HepG2 (cell line): ENCODE results near the gene CNTN4. TPM values are rescaled to one million over a fixed set of nuclear protein-coding genes. Genes with fewer than 3 reads are reported as not detected.

Experiments
- ATAC-seq: fragments of 200-7000 bp; cut with Tn5 transposase; 3 replicates; pipeline ENCODE4 v1.9.1; 2020; ENCODE audit warnings: mild to moderate bottlenecking, moderate library complexity
- BruUV-seq: library from RNA; stranded (reverse); fragments of 400-500 nt; replicated peaks from 2 replicates; lab custom pipeline; 2021; lab: Mats Ljungman, UMichigan
- CTCF ChIA-PET: fragments of 300-600 bp; formaldehyde crosslinking; extraction: SDS; loops from one replicate; lab custom pipeline; 2021; ENCODE audit warnings: low total read pairs, inconsistent platforms, low intra/inter-chr PET ratio; lab: Yijun Ruan, JAX
- POLR2A ChIA-PET: fragments of 350-600 bp; sonication (Branson Sonifier 250); formaldehyde crosslinking; loops from one replicate; lab custom pipeline; 2020; ENCODE audit warnings: antibody characterized with exemption, inconsistent platforms; lab: Yijun Ruan, JAX
- DNase-seq: peaks from one replicate; pipeline ENCODE4 v3.0.0-alpha.2; 2015; ENCODE audit warnings: low spot score
- FAIRE-seq: peaks from 3 replicates; lab custom pipeline; 2011; peaks lifted over from hg19 to GRCh38; lab: Jason Lieb, UNC
- H2AFZ ChIP-seq: one replicate; pipeline ENCODE4 v1.6.1; 2011; ENCODE audit warnings: low read length, inconsistent platforms
- H3K27ac ChIP-seq: fragments of 300-600 bp; 3 replicates; pipeline ENCODE4 v1.8.0; 2011; ENCODE audit warnings: mixed run types, mild to moderate bottlenecking, mixed read lengths, low read length, inconsistent platforms; ENCODE audit not compliant: insufficient read depth; ENCODE audit errors: extremely low read length
- H3K27me3 ChIP-seq, 2 experiments: fragments of 200-600 bp in 1 of 2; 2 replicates in 1 of 2; 3 replicates in 1 of 2; pipeline versions ENCODE4 v1.6.0 to v1.8.0; 2011; ENCODE audit warnings: low read length in 2 of 2, mild to moderate bottlenecking in 2 of 2, moderate library complexity in 2 of 2, inconsistent platforms in 1 of 2; ENCODE audit not compliant: insufficient read depth in 2 of 2, control insufficient read depth in 1 of 2
- H3K36me3 ChIP-seq, 2 experiments: fragments of 200-600 bp in 1 of 2; replicated peaks in 1 of 2; 2 replicates in 1 of 2; 3 replicates in 1 of 2; pipeline versions ENCODE4 v1.5.1 to v1.8.0; 2011; ENCODE audit warnings: low read length in 2 of 2, inconsistent platforms in 1 of 2; ENCODE audit not compliant: insufficient read depth in 2 of 2, control insufficient read depth in 1 of 2
- H3K4me1 ChIP-seq: 2 replicates; pipeline ENCODE4 v1.5.1; 2012; ENCODE audit warnings: low read length, inconsistent platforms; ENCODE audit not compliant: insufficient read depth
- H3K4me2 ChIP-seq: 2 replicates; pipeline ENCODE4 v1.6.0; 2011; ENCODE audit warnings: low read depth, low read length, inconsistent platforms
- H3K4me3 ChIP-seq, 3 experiments: fragments of 200-600 bp in 1 of 3; sonication (generic), shearing (Covaris generic) in 1 of 3; replicated peaks in 1 of 3; 2 replicates each; pipeline ENCODE4 v1.5.1; 2011 to 2016; ENCODE audit warnings: low read length in 3 of 3, inconsistent platforms in 2 of 3, low read depth in 2 of 3, mild to moderate bottlenecking in 2 of 3, control low read depth in 1 of 3, mixed read lengths in 1 of 3; ENCODE audit not compliant: insufficient read depth in 1 of 3
- H3K79me2 ChIP-seq: one replicate; pipeline ENCODE4 v1.6.1; 2011; ENCODE audit warnings: low read length, inconsistent platforms; ENCODE audit not compliant: insufficient read depth
- H3K9ac ChIP-seq: 2 replicates; pipeline ENCODE4 v1.6.0; 2011; ENCODE audit warnings: mild to moderate bottlenecking, low read depth, low read length, inconsistent platforms; ENCODE audit not compliant: insufficient read depth
- H3K9me3 ChIP-seq: 2 replicates; pipeline ENCODE4 v1.5.1; 2012; ENCODE audit warnings: mild to moderate bottlenecking, low read length
- H4K20me1 ChIP-seq: 2 replicates; pipeline ENCODE4 v1.6.0; 2011; ENCODE audit warnings: inconsistent platforms, mild to moderate bottlenecking, low read length, moderate library complexity; ENCODE audit not compliant: insufficient read depth
- AKAP8 ChIP-seq: sonication (generic); formaldehyde crosslinking; IDR thresholded peaks from 2 replicates; pipeline ENCODE4 v1.5.1; 2020; ENCODE audit warnings: mild to moderate bottlenecking, missing genetic modification reagents
- FIP1L1 ChIP-seq: fragments of 200-400 bp; formaldehyde crosslinking; IDR thresholded peaks from 2 replicates; pipeline ENCODE4 v1.6.1; 2018; ENCODE audit warnings: low read depth, mild to moderate bottlenecking, low read length, moderate library complexity, borderline replicate concordance; ENCODE audit not compliant: insufficient read depth
- GZF1 ChIP-seq: sonication (generic); formaldehyde crosslinking; IDR thresholded peaks from 2 replicates; pipeline ENCODE4 v1.5.1; 2020; ENCODE audit warnings: mild to moderate bottlenecking, missing genetic modification reagents
- MXI1 ChIP-seq: IDR thresholded peaks from 3 replicates; pipeline ENCODE4 v1.6.1; 2012; ENCODE audit warnings: low read depth, low read length, inconsistent platforms, borderline replicate concordance
- NFE2L2 ChIP-seq: fragments of 150-350 bp; IDR thresholded peaks from 2 replicates; pipeline ENCODE4 v1.6.1; 2014; ENCODE audit warnings: low read length
- NPAS2 ChIP-seq: sonication (generic); formaldehyde crosslinking; IDR thresholded peaks from 2 replicates; pipeline ENCODE4 v1.8.0; 2022; ENCODE audit warnings: mild to moderate bottlenecking, missing genetic modification reagents, borderline replicate concordance
- SNAI1 ChIP-seq: sonication (generic); formaldehyde crosslinking; IDR thresholded peaks from 2 replicates; pipeline ENCODE4 v1.5.0; 2020; ENCODE audit warnings: mild to moderate bottlenecking, missing genetic modification reagents, borderline replicate concordance
- SP4 ChIP-seq: sonication (generic); formaldehyde crosslinking; IDR thresholded peaks from 2 replicates; pipeline ENCODE4 v1.8.1; 2023; ENCODE audit warnings: mild to moderate bottlenecking, missing genetic modification reagents
- TCF12 ChIP-seq, 2 experiments: fragments of 450-650 bp in 1 of 2; sonication (generic) in 1 of 2; formaldehyde crosslinking in 1 of 2; IDR thresholded peaks; 2 replicates each; pipeline versions ENCODE4 v1.6.1 to v1.8.0; 2017 to 2022; ENCODE audit warnings: antibody characterized with exemption in 1 of 2, mild to moderate bottlenecking in 1 of 2, missing genetic modification reagents in 1 of 2, moderate library complexity in 1 of 2
- THYN1 ChIP-seq: sonication (generic); formaldehyde crosslinking; IDR thresholded peaks from 2 replicates; pipeline ENCODE4 v1.8.1; 2023; ENCODE audit warnings: low read depth, mild to moderate bottlenecking, moderate library complexity, missing genetic modification reagents, borderline replicate concordance
- ZFP82 ChIP-seq: sonication (generic); formaldehyde crosslinking; IDR thresholded peaks from 2 replicates; pipeline ENCODE4 v1.5.1; 2020; ENCODE audit warnings: mild to moderate bottlenecking, missing genetic modification reagents, borderline replicate concordance
- ZNF260 ChIP-seq: sonication (generic); formaldehyde crosslinking; IDR thresholded peaks from 2 replicates; pipeline ENCODE4 v1.4.0; 2020; ENCODE audit warnings: missing genetic modification reagents, low read depth, mild to moderate bottlenecking, borderline replicate concordance
- ZNF329 ChIP-seq: sonication (generic); formaldehyde crosslinking; IDR thresholded peaks from 2 replicates; pipeline ENCODE4 v1.9.0; 2021; ENCODE audit warnings: low read depth, mild to moderate bottlenecking, missing genetic modification reagents
- ZNF382 ChIP-seq: sonication (generic); formaldehyde crosslinking; IDR thresholded peaks from 2 replicates; pipeline ENCODE4 v1.5.0; 2020; ENCODE audit warnings: missing genetic modification reagents, mild to moderate bottlenecking, borderline replicate concordance
- ZNF644 ChIP-seq: IDR thresholded peaks from 2 replicates; pipeline ENCODE4 v1.6.1; 2016; ENCODE audit warnings: low read depth
- ZNF788 ChIP-seq: sonication (generic); formaldehyde crosslinking; IDR thresholded peaks from 2 replicates; pipeline ENCODE4 v1.5.0; 2020; ENCODE audit warnings: mild to moderate bottlenecking, missing genetic modification reagents, borderline replicate concordance
- ZNF850 ChIP-seq: sonication (generic); formaldehyde crosslinking; conservative IDR thresholded peaks from 2 replicates; pipeline ENCODE4 v1.9.0; 2021; ENCODE audit warnings: mild to moderate bottlenecking, missing genetic modification reagents
- WGBS: methylation state at CpG from one replicate; pipeline ENCODE4 v1.1.6; 2017; ENCODE audit warnings: low lambda C conversion rate; 5-methylcytosine and 5-hydroxymethylcytosine counted together
- in situ Hi-C: cut with HindIII; loops from 2 replicates; pipeline ENCODE4 v1.10.0; 2017; ENCODE audit warnings: low pct_unique_long_range_greater_than_20kb; ENCODE audit not compliant: extremely low pct_ligation_motif_present
- intact Hi-C: fragments of 100-400 bp; cut with micrococcal nuclease; formaldehyde crosslinking; loops from one replicate; pipeline ENCODE4 v1.10.0; 2022; ENCODE audit not compliant: unreplicated experiment
- polyA plus RNA-seq, 8 experiments: library from polyadenylated mRNA; depleted of rRNA in 3 of 8; stranded (reverse) in 7 of 8; unstranded in 1 of 8; fragments of >200 nt; fragmentation: Illumina TruSeq in 4 of 8; extraction: Trizol in 4 of 8; gene quantifications; 2 replicates each; pipeline versions ENCODE4 v1.2.1 to v1.2.3, GENCODE V29; 2011 to 2016; ENCODE audit warnings: low read depth in 4 of 8, missing spikeins in 1 of 8, mixed read lengths in 1 of 8; ENCODE audit not compliant: insufficient read depth in 1 of 8
- total RNA-seq, 5 experiments: library from RNA; depleted of rRNA; stranded (reverse); fragments of >200 nt; fragmentation: Illumina TruSeq; extraction: Trizol; gene quantifications; 2 replicates each; pipeline ENCODE4 v1.2.3, GENCODE V29; 2016; ENCODE audit warnings: low read depth in 1 of 5

The CNTN4 gene
- total and polyA plus RNA-seq, 2 of the 13 experiments (the other 11 are each of a cell fraction or from before 2014, with no cell fraction given): 0.01 to 0.13 TPM

DNA sequence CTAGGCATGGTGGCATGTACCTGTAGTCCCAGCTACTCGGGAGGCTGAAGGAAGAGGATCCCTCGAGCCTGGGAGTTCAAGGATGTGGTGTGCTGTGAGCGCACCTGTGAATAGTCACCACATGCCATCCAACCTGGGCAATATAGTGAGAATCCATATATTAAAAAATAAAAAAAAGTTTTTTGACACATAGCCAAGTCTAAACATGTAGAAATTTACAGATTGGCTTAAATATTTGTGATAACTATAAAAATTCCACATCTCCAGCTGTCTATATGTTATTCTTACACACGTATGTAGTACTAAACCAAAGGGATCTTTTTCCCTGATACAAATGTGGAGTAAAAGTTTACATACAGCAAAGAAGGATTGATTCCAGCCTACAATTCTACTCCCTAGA lies 119.7 kb downstream of the CNTN4 start:
- Histone ChIP-seq H3K4me2 (no peak overlapping the region), H3K4me1 (no peaks in the 10 kb centered on the region), H3K36me3 (no peaks in the 10 kb centered on the region), H3K9me3 (peaks cover 78% of the 10 kb centered on the region), H3K9ac (no peak overlapping the region), H2AFZ (no peak overlapping the region), H3K4me3 (no peak overlapping the region), H4K20me1 (no peaks in the 10 kb centered on the region), H3K27me3 (no peaks in the 10 kb centered on the region), H3K79me2 (no peaks in the 10 kb centered on the region), H3K27ac (no peak overlapping the region)
- FAIRE-seq (no peak), ATAC-seq (no peak), DNase-seq (no peak)
- 4% methylated on average over 4 of the region's 4 CpGs for WGBS
- ChIA-PET CTCF (no interaction called here), POLR2A (no interaction called here)
- intact Hi-C loops: loop anchor here (10.0 kb wide), 1 partner anchor 444 kb away; no protein-coding TSS in a partner anchor
- in situ Hi-C loops: no loop called here
- TF ChIP-seq SP4 (CRISPR knock-in tag) (no peak), ZNF788 (CRISPR knock-in tag) (no peak), THYN1 (CRISPR knock-in tag) (no peak), AKAP8 (no peak), ZNF382 (CRISPR knock-in tag) (no peak), SNAI1 (no peak), GZF1 (CRISPR knock-in tag) (no peak), NPAS2 (CRISPR knock-in tag) (no peak), TCF12 (IDR thresholded peaks at IDR 0.05) (no peak), TCF12 (CRISPR knock-in tag; IDR thresholded peaks at IDR 0.05) (no peak)
- BruUV-seq: no TSS peak

GRCh38 chr3:2218816-2219215 lies 120.2 kb downstream of the CNTN4 start:
- POLR2A ChIA-PET: no interaction called here
- Histone ChIP-seq H3K4me2 (no peak overlapping the region), H3K9me3 (peaks cover 78% of the 10 kb centered on the region), H3K4me3 (no peak overlapping the region), H3K27ac (no peak overlapping the region), H4K20me1 (no peaks in the 10 kb centered on the region), H3K9ac (no peak overlapping the region), H3K4me1 (no peaks in the 10 kb centered on the region), H3K36me3 (no peaks in the 10 kb centered on the region), H3K27me3 (no peaks in the 10 kb centered on the region), H2AFZ (no peak overlapping the region), H3K79me2 (no peaks in the 10 kb centered on the region)
- intact Hi-C loops: loop anchor here (10.0 kb wide), 1 partner anchor 444 kb away; no protein-coding TSS in a partner anchor
- CTCF ChIA-PET: no interaction called here
- DNase-seq (no peak), ATAC-seq (no peak), FAIRE-seq (no peak)
- in situ Hi-C loops: no loop called here
- TF ChIP-seq NFE2L2 (no peak), ZFP82 (no peak), MXI1 (no peak), ZNF329 (no peak), FIP1L1 (no peak), ZNF850 (CRISPR knock-in tag) (no peak), ZNF260 (no peak), ZNF644 (no peak)
- no TSS peak for BruUV-seq
- 4% methylated on average over 2 of the region's 2 CpGs for WGBS
